Neural progenitor cell (in vitro differentiated cells): ENCODE results near the gene ZNF416.

Experiments
- EZH2 ChIP-seq: fragments of 200-600 bp; sonication (generic); IDR thresholded peaks from 2 replicates; pipeline ENCODE4 v1.6.1; 2017; ENCODE audit warnings: antibody characterized with exemption, mild to moderate bottlenecking, moderate library complexity
- TF ChIP-seq, protein P1 (sequence below): fragments of 200-600 bp; sonication (generic); IDR thresholded peaks from 2 replicates; pipeline ENCODE4 v1.5.1; 2017; ENCODE audit warnings: antibody characterized with exemption, mild to moderate bottlenecking

DNA sequence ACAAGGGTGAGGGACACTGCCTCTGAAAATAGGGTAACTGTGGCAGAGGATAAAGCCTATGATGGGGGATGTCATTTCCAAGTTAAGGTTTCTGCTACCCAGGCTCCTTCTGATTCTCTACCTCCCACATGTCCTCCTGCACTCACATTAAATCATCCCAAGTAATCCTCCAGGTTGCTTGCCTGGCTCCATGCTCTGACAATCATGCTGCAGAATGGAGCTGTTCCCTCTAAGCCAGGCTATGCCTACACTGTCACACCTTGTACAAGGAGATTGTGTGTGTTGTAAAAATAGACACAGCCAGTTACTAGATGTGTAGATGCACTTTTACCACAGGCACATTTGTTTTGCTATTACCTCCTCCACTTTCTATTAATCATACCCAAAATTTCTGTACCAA lies 8.0 kb downstream of the ZNF416 start:
- TF ChIP-seq, protein P1, sequence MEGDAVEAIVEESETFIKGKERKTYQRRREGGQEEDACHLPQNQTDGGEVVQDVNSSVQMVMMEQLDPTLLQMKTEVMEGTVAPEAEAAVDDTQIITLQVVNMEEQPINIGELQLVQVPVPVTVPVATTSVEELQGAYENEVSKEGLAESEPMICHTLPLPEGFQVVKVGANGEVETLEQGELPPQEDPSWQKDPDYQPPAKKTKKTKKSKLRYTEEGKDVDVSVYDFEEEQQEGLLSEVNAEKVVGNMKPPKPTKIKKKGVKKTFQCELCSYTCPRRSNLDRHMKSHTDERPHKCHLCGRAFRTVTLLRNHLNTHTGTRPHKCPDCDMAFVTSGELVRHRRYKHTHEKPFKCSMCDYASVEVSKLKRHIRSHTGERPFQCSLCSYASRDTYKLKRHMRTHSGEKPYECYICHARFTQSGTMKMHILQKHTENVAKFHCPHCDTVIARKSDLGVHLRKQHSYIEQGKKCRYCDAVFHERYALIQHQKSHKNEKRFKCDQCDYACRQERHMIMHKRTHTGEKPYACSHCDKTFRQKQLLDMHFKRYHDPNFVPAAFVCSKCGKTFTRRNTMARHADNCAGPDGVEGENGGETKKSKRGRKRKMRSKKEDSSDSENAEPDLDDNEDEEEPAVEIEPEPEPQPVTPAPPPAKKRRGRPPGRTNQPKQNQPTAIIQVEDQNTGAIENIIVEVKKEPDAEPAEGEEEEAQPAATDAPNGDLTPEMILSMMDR = no peak
- TF ChIP-seq EZH2 = no peak
